ENCODE data around the gene FOXI3. TPM values are rescaled to one million over a fixed set of nuclear protein-coding genes. Genes with fewer than 3 reads are reported as not detected.

Gene FOXI3
- total RNA-seq, 1 donor from 2014 or later, result 0.34 TPM

GRCh38 chr2:88451811-88452564, 505 bp downstream of the FOXI3 start:
- TF ChIP-seq CTCF (IDR thresholded peaks at IDR 0.05; ENCODE audit: partially characterized antibody, unreplicated experiment), result no peak
- Mint-ChIP-seq H3K36me3 (ENCODE audit: unreplicated experiment) (no peaks in the 10 kb centered on the region), H3K27ac (ENCODE audit: unreplicated experiment) (no peak overlapping the region), H3K27me3 (ENCODE audit: unreplicated experiment) (peaks cover 16% of the 10 kb centered on the region), H3K4me1 (ENCODE audit: low read depth, unreplicated experiment) (peaks cover 4% of the 10 kb centered on the region), H3K4me3 (ENCODE audit: unreplicated experiment) (peak overlapping the region; percentile 75), H3K9me3 (ENCODE audit: unreplicated experiment) (peaks cover 4% of the 10 kb centered on the region)
- DNase-seq, result peak; percentile 47

- Mint-ChIP-seq H3K9me3 (ENCODE audit: unreplicated experiment) (peaks cover 4% of the 10 kb centered on the region), H3K27ac (ENCODE audit: unreplicated experiment) (no peak overlapping the region), H3K4me3 (ENCODE audit: unreplicated experiment) (peak overlapping the region; percentile 75), H3K4me1 (ENCODE audit: low read depth, unreplicated experiment) (peaks cover 4% of the 10 kb centered on the region), H3K36me3 (ENCODE audit: unreplicated experiment) (no peaks in the 10 kb centered on the region), H3K27me3 (ENCODE audit: unreplicated experiment) (peaks cover 16% of the 10 kb centered on the region)
- no peak for DNase-seq
- TF ChIP-seq CTCF (IDR thresholded peaks at IDR 0.05; ENCODE audit: partially characterized antibody, unreplicated experiment), result no peak
Observed at GRCh38 chr2:88450925-88451810, 1.3 kb downstream of the FOXI3 start.

DNA sequence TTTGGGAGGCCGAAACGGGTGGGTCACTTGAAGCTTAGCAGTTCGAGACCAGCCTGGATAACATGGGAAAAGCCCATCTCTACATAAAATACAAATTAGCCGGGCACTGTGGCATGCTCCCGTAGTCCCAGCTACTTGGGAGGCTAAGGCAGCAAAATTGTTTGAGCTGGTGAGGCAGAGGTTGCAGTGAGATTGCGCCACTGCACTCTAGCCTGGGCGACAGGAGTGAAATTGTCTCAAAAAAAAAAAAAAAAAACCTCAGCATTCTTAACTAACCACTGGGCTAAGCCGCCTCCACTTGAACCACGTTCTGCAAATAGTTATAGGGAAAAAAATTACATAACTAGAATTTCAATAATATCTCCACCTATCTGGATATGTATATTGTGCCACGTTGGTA, 2.3 kb downstream of the FOXI3 start:
- Mint-ChIP-seq H3K9me3 (ENCODE audit: unreplicated experiment) (peaks cover 4% of the 10 kb centered on the region), H3K27me3 (ENCODE audit: unreplicated experiment) (peaks cover 16% of the 10 kb centered on the region), H3K4me3 (ENCODE audit: unreplicated experiment) (no peak overlapping the region)

GRCh38 chr2:88448248-88448647, 4.2 kb downstream of the FOXI3 start:
- Mint-ChIP-seq H3K9me3 (ENCODE audit: unreplicated experiment) (peaks cover 4% of the 10 kb centered on the region), H3K36me3 (ENCODE audit: unreplicated experiment) (no peaks in the 10 kb centered on the region), H3K4me3 (ENCODE audit: unreplicated experiment) (no peak overlapping the region), H3K27ac (ENCODE audit: unreplicated experiment) (no peak overlapping the region), H3K27me3 (ENCODE audit: unreplicated experiment) (peaks cover 14% of the 10 kb centered on the region), H3K4me1 (ENCODE audit: low read depth, unreplicated experiment) (peaks cover 4% of the 10 kb centered on the region)
- no peak for TF ChIP-seq CTCF (IDR thresholded peaks at IDR 0.05; ENCODE audit: partially characterized antibody, unreplicated experiment)
- DNase-seq, result no peak

More for the DNA sequence above, 2.3 kb downstream of the FOXI3 start:
- no peak for TF ChIP-seq CTCF (IDR thresholded peaks at IDR 0.05; ENCODE audit: partially characterized antibody, unreplicated experiment)
- DNase-seq, result no peak
- H3K36me3 Mint-ChIP-seq (ENCODE audit: unreplicated experiment), result no peaks in the 10 kb centered on the region
- no peak overlapping the region for H3K27ac Mint-ChIP-seq (ENCODE audit: unreplicated experiment)
- peaks cover 4% of the 10 kb centered on the region for H3K4me1 Mint-ChIP-seq (ENCODE audit: low read depth, unreplicated experiment)

Measured in glutamatergic neuron (in vitro differentiated cells).